Hepatocyte (in vitro differentiated cells): ENCODE data around the gene DEPDC4. TPM values are rescaled to one million over a fixed set of nuclear protein-coding genes. Genes with fewer than 3 reads are reported as not detected.

Experiments
- DNase-seq: peaks from one replicate; pipeline ENCODE4 v3.0.0-alpha.2; 2016; ENCODE audit warnings: low spot score
- H2AFZ ChIP-seq: fragments of 200-600 bp; sonication (generic); 2 replicates; pipeline ENCODE4 v1.6.0; 2016; ENCODE audit warnings: antibody characterized with exemption, mild to moderate bottlenecking
- H3K27ac ChIP-seq: fragments of 200-600 bp; sonication (generic); 2 replicates; pipeline ENCODE4 v1.5.1; 2016; ENCODE audit warnings: mild to moderate bottlenecking
- H3K27me3 ChIP-seq: fragments of 200-600 bp; sonication (generic); 2 replicates; pipeline ENCODE4 v1.6.1; 2016
- H3K36me3 ChIP-seq: fragments of 200-600 bp; sonication (generic); replicated peaks from 2 replicates; pipeline ENCODE4 v1.5.1; 2016; ENCODE audit warnings: low read depth; ENCODE audit not compliant: insufficient read depth
- H3K4me1 ChIP-seq: fragments of 200-600 bp; sonication (generic); 2 replicates; pipeline ENCODE4 v1.5.1; 2016; ENCODE audit warnings: mild to moderate bottlenecking, moderate library complexity; ENCODE audit not compliant: insufficient read depth
- H3K4me2 ChIP-seq: fragments of 200-600 bp; sonication (generic); 2 replicates; pipeline ENCODE4 v1.6.0; 2016
- H3K4me3 ChIP-seq: fragments of 200-600 bp; sonication (generic); 2 replicates; pipeline ENCODE4 v1.5.1; 2016; ENCODE audit warnings: mild to moderate bottlenecking
- H3K79me2 ChIP-seq: fragments of 200-600 bp; sonication (generic); 2 replicates; pipeline ENCODE4 v1.6.0; 2017; ENCODE audit warnings: mild to moderate bottlenecking
- H3K9me2 ChIP-seq: fragments of 200-600 bp; sonication (generic); replicated peaks from 2 replicates; pipeline ENCODE4 v1.6.0; 2017; ENCODE audit warnings: mild to moderate bottlenecking; ENCODE audit not compliant: insufficient read depth
- H3K9me3 ChIP-seq: fragments of 200-600 bp; sonication (generic); 2 replicates; pipeline ENCODE4 v1.5.1; 2016; ENCODE audit warnings: low read depth, mild to moderate bottlenecking
- H4K20me1 ChIP-seq: fragments of 200-600 bp; sonication (generic); 2 replicates; pipeline ENCODE4 v1.6.0; 2016; ENCODE audit warnings: mild to moderate bottlenecking; ENCODE audit not compliant: insufficient read depth, poor library complexity, severe bottlenecking
- CTCF ChIP-seq: fragments of 200-600 bp; sonication (generic); IDR thresholded peaks from 2 replicates; pipeline ENCODE4 v1.5.1; 2016; ENCODE audit warnings: antibody characterized with exemption, mild to moderate bottlenecking; ENCODE audit not compliant: poor library complexity
- EZH2 ChIP-seq: fragments of 200-600 bp; sonication (generic); IDR thresholded peaks from 2 replicates; pipeline ENCODE4 v1.6.1; 2016; ENCODE audit warnings: antibody characterized with exemption, mild to moderate bottlenecking, borderline replicate concordance
- EZH2phosphoT487 ChIP-seq: fragments of 200-600 bp; sonication (generic); IDR thresholded peaks from one replicate; pipeline ENCODE4 v1.6.1; 2018; ENCODE audit warnings: antibody characterized with exemption, mild to moderate bottlenecking, low read depth, moderate library complexity; ENCODE audit not compliant: unreplicated experiment, severe bottlenecking
- WGBS: methylation state at CpG from one replicate; pipeline ENCODE4 v1.1.6; 2016; ENCODE audit warnings: low lambda C conversion rate; ENCODE audit errors: missing lambda C conversion rate; 5-methylcytosine and 5-hydroxymethylcytosine counted together
- polyA plus RNA-seq: library from polyadenylated mRNA; unstranded; fragments of >200 nt; fragmentation: Nextera tagmentation; extraction: Ambion mirVana; gene quantifications from 2 replicates; pipeline ENCODE4 v1.2.1, GENCODE V29; 2016
- total RNA-seq: library from RNA; depleted of rRNA; stranded (reverse); fragments of >200 nt; gene quantifications from 2 replicates; pipeline ENCODE4 v1.2.3, GENCODE V29; 2014

Gene DEPDC4
- total and polyA plus RNA-seq, 2 experiments from 2014 or later: 0.69 to 1.3 TPM

- H2AFZ ChIP-seq: no peak overlapping the region
- no peaks in the 10 kb centered on the region for H3K27me3 ChIP-seq
- H3K4me2 ChIP-seq: no peak overlapping the region
- no peak for DNase-seq
- no peak overlapping the region for H3K4me3 ChIP-seq
- WGBS: 92% methylated on average over 3 of the region's 3 CpGs
- no peaks in the 10 kb centered on the region for H3K9me2 ChIP-seq
- no peaks in the 10 kb centered on the region for H3K79me2 ChIP-seq
- H3K27ac ChIP-seq: no peak overlapping the region
- H3K4me1 ChIP-seq: peaks cover 7% of the 10 kb centered on the region
- H3K9me3 ChIP-seq: no peaks in the 10 kb centered on the region
- TF ChIP-seq EZH2phosphoT487: no peak
- no peak for TF ChIP-seq EZH2
- TF ChIP-seq CTCF: no peak
- H4K20me1 ChIP-seq: no peaks in the 10 kb centered on the region
- no peaks in the 10 kb centered on the region for H3K36me3 ChIP-seq
These were observed 45.4 kb downstream of the DEPDC4 start for GRCh38 chr12:100221523-100221922.

- Histone ChIP-seq H2AFZ (no peak overlapping the region), H3K4me2 (peak overlapping the region; percentile 11), H3K27me3 (no peaks in the 10 kb centered on the region), H3K36me3 (no peaks in the 10 kb centered on the region), H3K4me1 (peaks cover 10% of the 10 kb centered on the region), H3K9me3 (no peaks in the 10 kb centered on the region), H3K79me2 (no peaks in the 10 kb centered on the region), H3K4me3 (no peak overlapping the region), H3K27ac (no peak overlapping the region), H3K9me2 (no peaks in the 10 kb centered on the region), H4K20me1 (no peaks in the 10 kb centered on the region)
- DNase-seq: no peak
- 55% methylated on average over 5 of the region's 5 CpGs for WGBS
- TF ChIP-seq EZH2 (no peak), EZH2phosphoT487 (no peak), CTCF (no peak)
These were observed 47.4 kb downstream of the DEPDC4 start for GRCh38 chr12:100219328-100220109.

- no peak for TF ChIP-seq EZH2phosphoT487
- no peak for TF ChIP-seq CTCF
- TF ChIP-seq EZH2: no peak
- Histone ChIP-seq H3K4me3 (no peak overlapping the region), H4K20me1 (no peaks in the 10 kb centered on the region), H3K9me3 (no peaks in the 10 kb centered on the region), H3K4me1 (peaks cover 13% of the 10 kb centered on the region), H2AFZ (no peak overlapping the region), H3K27ac (no peak overlapping the region), H3K4me2 (no peak overlapping the region), H3K79me2 (no peaks in the 10 kb centered on the region), H3K27me3 (no peaks in the 10 kb centered on the region), H3K36me3 (no peaks in the 10 kb centered on the region), H3K9me2 (no peaks in the 10 kb centered on the region)
- peak; percentile 17 for DNase-seq
- 93% methylated on average over 4 of the region's 4 CpGs for WGBS
These were observed 50.5 kb downstream of the DEPDC4 start for GRCh38 chr12:100216337-100216736.
